AG04449 (cell line): ENCODE measurements around the gene GPR4.
A peak's percentile ranks its signal among the peaks of the same experiment; 100 is the strongest.

Experiments used
- CTCF ChIA-PET: fragments of 350-600 bp; formaldehyde crosslinking; extraction: SDS; loops from one replicate; lab custom pipeline; 2021; ENCODE audit warnings: antibody characterized with exemption; lab: Yijun Ruan, JAX
- POLR2A ChIA-PET: fragments of 400-600, 350-600 bp; formaldehyde crosslinking; extraction: SDS; loops from one replicate; lab custom pipeline; 2020; ENCODE audit warnings: antibody characterized with exemption, inconsistent platforms; lab: Yijun Ruan, JAX
- DNase-seq: peaks from one replicate; pipeline ENCODE4 v3.0.0-alpha.2; 2010; ENCODE audit warnings: low read depth, low spot score
- H3K4me3 ChIP-seq: 2 replicates; pipeline ENCODE4 v1.5.1; 2011; ENCODE audit warnings: low read depth, mild to moderate bottlenecking, control low read depth, low read length
- CTCF ChIP-seq: IDR thresholded peaks from one replicate; pipeline ENCODE4 v1.5.1; 2011; ENCODE audit warnings: mild to moderate bottlenecking, moderate library complexity, low read length, control low read depth, inconsistent platforms; ENCODE audit not compliant: insufficient read depth; ENCODE audit errors: missing control alignments

GPR4 gene

GRCh38 chr19:45575216-45575615 lies 26.8 kb downstream of the GPR4 start:
- H3K4me3 ChIP-seq, result no peak overlapping the region
- ChIA-PET CTCF (interaction anchor here (0.9 to 2.1 kb wide), 2 partner anchors 67 to 68 kb away, joined by 3 to 8 read pairs; no protein-coding TSS in a partner anchor), POLR2A (no interaction called here)
- TF ChIP-seq CTCF, result no peak
- DNase-seq, result no peak

GRCh38 chr19:45574526-45574925 lies 27.5 kb downstream of the GPR4 start:
- POLR2A ChIA-PET, result no interaction called here
- no peak overlapping the region for H3K4me3 ChIP-seq
- DNase-seq, result no peak
- CTCF ChIA-PET, result interaction anchor here (0.8 to 0.9 kb wide), 2 partner anchors 25 to 69 kb away, joined by 3 read pairs; no protein-coding TSS in a partner anchor
- TF ChIP-seq CTCF, result no peak

GRCh38 chr19:45571457-45572220 lies 30.4 kb downstream of the GPR4 start:
- no peak for TF ChIP-seq CTCF
- ChIA-PET POLR2A (interaction anchor here (0.5 kb wide), 1 partner anchor 20 kb away, joined by 3 read pairs; no protein-coding TSS in a partner anchor), CTCF (interaction anchor here (0.8 to 2.9 kb wide), 6 partner anchors 12 to 130 kb away, joined by 3 to 18 read pairs (median 4); no protein-coding TSS in a partner anchor)
- no peak overlapping the region for H3K4me3 ChIP-seq
- DNase-seq, result no peak

GRCh38 chr19:45569619-45570421 lies 32.2 kb downstream of the GPR4 start:
- ChIA-PET POLR2A (no interaction called here), CTCF (interaction anchor here (0.7 to 3.8 kb wide), 10 partner anchors 10 to 130 kb away, joined by 3 to 34 read pairs (median 4); no protein-coding TSS in a partner anchor)
- H3K4me3 ChIP-seq, result no peak overlapping the region
- peak; percentile 88 for TF ChIP-seq CTCF
- no peak for DNase-seq

- ChIA-PET POLR2A (no interaction called here), CTCF (interaction anchor here (1.4 to 3.8 kb wide), 2 partner anchors 8 to 12 kb away, joined by 4 to 34 read pairs; no protein-coding TSS in a partner anchor)
- no peak overlapping the region for H3K4me3 ChIP-seq
- no peak for DNase-seq
- no peak for TF ChIP-seq CTCF
These were observed 33.3 kb downstream of the GPR4 start for GRCh38 chr19:45568732-45569131.
